ENCODE results near the gene INO80.

INO80 gene

DNA sequence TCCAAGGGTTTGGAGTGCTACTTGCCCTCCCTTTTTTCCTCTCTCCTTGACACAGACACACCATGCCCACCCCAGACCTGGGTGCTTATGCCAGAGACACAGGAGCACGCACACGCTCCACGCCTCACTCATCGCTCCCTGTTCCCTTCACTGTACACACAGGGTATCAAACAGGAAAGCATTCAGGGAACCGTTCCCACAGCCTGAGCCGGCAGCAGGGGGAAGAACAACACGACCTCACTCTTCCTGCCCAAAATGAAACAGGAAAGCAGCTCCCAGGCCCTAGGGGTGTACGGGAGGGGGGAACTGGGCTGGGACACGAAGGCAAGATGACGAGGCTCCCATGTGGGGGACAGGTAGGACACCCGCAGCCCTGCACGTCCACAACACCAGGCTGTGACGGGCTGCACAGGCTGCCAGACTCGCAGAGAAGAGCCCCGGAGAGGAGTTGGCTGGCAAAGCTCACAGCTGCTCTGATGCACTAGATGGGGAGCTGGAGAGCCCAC, 175.7 kb downstream of the INO80 start:
- H3K27ac ChIP-seq = peak overlapping the region in 19 of 21 experiments; percentile 0 to 94 (median 83)
- no peak overlapping the region for H3K4me3 ChIP-seq

DNA sequence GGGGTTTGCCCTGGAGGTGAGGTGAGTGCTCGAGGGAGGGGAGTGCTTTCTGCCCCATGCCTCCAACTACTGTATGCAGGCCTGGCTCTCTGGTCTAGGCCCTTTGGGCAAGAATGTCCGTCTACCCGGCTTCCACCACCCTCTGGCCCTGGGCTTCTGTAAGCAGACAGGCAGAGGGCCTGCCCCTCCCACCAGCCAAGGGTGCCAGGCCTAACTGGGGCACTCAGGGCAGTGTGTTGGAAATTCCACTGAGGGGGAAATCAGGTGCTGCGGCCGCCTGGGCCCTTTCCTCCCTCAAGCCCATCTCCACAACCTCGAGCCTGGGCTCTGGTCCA, 177.6 kb downstream of the INO80 start:
- Histone ChIP-seq H3K4me3 (no peak overlapping the region), H3K27ac (no peak overlapping the region)

DNA sequence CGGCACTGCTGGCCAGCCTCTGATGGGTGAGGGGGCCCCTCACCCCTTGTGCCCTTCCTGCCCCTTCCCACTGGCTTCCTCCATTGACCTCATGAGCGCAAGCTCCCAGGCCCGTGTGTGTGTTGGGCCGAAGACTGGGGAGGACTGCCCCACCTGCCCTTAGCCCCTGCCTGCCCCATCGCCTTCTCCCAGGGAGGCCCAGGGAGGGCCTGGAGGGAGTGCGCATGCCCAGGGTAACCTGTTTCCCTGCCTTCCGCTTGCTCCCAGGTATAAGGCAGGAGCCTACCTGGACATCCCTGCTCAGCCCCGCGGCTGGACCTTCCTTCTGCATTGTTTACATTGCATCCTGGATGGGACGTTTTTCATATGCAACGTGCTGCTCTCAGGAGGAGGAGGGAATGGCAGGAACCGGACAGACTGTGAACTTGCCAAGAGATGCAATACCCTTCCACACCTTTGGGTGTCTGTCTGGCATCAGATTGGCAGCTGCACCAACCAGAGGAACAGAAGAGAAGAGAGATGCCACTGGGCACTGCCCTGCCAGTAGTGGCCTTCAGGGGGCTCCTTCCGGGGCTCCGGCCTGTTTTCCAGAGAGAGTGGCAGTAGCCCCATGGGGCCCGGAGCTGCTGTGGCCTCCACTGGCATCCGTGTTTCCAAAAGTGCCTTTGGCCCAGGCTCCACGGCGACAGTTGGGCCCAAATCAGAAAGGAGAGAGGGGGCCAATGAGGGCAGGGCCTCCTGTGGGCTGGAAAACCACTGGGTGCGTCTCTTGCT, 178.1 kb downstream of the INO80 start:
- H3K4me3 ChIP-seq = no peak overlapping the region
- no peak overlapping the region for H3K27ac ChIP-seq

DNA sequence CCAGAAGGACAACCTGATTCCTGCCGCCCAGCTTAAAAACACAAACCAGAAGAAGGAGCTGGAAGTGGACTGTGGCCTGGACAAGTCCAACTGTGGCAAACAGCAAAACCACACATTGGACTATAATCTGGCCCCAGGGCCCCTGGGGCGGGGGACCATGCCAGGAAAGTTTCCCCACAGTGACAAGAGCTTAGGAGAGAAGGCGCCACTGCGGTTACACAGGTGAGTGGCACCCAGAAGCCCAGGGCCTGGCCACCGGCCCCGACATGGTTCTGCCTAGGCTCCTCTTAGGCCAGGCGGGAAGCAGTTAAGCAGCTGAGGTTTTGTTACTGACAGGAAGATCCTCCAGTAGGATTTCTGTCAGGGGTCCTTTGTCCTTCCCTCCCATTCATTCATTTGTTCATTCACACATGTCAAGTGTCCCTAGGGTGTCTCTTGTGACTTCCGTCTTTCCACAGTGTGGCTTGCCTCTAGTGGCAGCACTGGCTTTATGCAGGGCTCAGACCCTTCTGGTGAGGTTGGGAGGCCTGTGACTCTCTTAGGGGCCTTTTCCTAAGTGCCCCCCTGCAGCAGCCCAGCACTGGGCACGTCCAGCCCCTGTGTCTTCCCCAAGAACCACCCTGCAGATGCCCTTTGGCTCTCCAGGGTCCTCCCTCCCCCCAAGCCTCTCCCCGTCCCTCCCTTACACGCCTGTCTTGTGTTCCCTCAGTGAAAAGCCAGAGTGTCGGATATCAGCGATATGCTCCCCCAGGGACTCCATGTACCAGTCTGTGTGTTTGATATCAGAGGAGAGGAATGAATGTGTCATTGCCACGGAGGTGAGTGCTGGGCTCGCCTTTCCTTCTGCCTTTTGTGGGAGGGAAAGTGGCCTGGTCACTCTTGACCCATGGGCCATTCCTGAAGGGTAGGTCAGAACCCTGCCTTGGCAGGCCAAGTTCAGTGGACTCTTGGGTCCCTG, 179.1 kb downstream of the INO80 start:
- Histone ChIP-seq H3K27ac (no peak overlapping the region), H3K4me3 (no peak overlapping the region)

DNA sequence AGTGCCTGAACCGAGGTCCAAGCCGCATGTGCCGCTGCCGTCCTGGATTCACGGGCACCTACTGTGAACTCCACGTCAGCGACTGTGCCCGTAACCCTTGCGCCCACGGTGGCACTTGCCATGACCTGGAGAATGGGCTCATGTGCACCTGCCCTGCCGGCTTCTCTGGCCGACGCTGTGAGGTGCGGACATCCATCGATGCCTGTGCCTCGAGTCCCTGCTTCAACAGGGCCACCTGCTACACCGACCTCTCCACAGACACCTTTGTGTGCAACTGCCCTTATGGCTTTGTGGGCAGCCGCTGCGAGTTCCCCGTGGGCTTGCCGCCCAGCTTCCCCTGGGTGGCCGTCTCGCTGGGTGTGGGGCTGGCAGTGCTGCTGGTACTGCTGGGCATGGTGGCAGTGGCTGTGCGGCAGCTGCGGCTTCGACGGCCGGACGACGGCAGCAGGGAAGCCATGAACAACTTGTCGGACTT, 179.8 kb downstream of the INO80 start:
- no peak overlapping the region for H3K27ac ChIP-seq

DNA sequence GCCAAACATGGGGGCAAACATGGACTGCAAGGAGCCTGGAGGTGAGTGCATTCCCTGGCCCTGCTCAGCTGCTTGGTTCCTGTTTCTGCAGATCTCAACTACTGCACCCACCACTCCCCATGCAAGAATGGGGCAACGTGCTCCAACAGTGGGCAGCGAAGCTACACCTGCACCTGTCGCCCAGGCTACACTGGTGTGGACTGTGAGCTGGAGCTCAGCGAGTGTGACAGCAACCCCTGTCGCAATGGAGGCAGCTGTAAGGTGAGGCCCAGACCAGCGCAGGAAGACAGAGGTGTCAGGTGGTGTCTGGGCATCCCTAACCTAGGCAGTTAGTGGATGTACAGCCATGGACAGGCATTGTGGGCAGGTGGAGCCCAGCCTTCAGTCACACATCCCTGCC, 181.6 kb downstream of the INO80 start:
- Histone ChIP-seq H3K4me3 (no peak overlapping the region), H3K27ac (no peak overlapping the region)

More for the DNA sequence above, 179.8 kb downstream of the INO80 start:
- no peak overlapping the region for H3K4me3 ChIP-seq

DNA sequence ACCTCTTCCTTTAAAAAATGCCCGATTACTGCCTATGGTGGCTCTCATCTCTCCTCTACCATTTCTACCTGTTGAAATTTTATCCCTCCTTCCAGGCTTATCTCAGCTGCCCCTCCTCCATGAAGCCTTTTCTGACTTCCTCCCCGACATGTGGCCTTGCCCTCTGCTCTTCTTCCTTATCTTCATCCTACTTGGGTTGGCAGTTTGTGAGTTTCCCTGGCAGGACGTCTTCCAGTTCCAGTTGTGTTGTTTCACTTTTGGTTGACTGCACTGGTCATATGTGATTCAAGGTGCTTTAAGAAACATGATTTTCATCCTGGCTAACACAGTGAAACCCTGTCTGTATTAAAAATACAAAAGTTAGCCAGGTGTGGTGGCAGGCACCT, 182.6 kb downstream of the INO80 start:
- H3K4me3 ChIP-seq = no peak overlapping the region
- no peak overlapping the region for H3K27ac ChIP-seq

DNA sequence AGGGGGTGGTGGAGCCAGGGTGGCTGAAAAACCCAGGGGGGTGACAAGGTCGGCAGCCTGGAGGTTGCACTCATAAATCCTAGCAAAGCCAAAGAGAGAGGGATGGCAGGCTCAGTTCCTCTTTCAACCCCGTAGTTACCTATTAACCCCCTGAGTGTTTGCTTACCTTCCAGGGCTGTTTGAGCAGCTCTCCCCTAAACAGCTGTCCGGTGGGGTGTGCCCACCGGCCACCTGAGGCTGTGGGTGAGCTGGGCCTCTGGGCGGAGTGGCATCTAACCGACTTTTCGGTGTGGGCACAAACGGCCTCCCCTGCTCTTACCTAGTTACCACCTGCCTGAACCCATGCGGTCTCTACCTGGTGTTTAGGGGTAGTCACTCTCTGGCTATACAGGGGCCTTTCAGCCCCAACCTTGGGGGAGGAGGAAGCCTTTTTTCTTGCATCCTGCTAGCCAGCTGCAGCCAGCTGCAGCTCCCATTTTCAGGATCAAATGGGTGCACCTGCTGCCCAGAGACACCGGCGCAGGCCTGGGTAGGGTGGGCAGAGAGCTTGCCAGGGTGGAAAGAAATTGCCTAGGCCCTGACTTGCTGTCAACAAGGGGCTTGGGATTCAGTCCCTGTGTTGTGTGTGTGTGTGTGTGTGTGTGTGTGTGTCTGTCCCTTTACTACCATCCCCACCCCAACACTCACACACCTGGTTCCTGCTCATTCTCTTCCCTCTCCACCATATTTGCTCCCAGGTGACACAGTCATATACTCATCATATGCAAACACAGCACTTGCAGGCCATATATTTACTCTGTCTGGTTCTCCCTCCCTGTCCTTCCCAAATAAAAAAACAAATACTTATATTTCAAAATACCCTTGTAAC, 183.2 kb downstream of the INO80 start:
- Histone ChIP-seq H3K4me3 (no peak overlapping the region), H3K27ac (no peak overlapping the region)

DNA sequence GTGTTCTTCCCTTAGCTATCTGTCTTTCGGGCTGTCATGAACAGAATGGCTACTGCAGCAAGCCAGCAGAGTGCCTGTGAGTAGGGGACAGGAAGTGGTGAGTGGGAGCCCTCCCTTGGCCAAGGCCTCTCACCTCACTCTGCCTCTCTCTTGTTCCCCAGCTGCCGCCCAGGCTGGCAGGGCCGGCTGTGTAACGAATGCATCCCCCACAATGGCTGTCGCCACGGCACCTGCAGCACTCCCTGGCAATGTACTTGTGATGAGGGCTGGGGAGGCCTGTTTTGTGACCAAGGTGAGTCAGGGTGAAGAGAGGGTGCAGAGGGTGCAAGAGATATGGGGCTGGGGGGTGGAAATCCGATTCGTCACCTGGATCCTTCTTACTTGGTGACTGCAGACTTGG, 183.9 kb downstream of the INO80 start:
- peak overlapping the region in 2 of 7 experiments; percentile 1 to 38 for H3K4me3 ChIP-seq
- no peak overlapping the region for H3K27ac ChIP-seq

DNA sequence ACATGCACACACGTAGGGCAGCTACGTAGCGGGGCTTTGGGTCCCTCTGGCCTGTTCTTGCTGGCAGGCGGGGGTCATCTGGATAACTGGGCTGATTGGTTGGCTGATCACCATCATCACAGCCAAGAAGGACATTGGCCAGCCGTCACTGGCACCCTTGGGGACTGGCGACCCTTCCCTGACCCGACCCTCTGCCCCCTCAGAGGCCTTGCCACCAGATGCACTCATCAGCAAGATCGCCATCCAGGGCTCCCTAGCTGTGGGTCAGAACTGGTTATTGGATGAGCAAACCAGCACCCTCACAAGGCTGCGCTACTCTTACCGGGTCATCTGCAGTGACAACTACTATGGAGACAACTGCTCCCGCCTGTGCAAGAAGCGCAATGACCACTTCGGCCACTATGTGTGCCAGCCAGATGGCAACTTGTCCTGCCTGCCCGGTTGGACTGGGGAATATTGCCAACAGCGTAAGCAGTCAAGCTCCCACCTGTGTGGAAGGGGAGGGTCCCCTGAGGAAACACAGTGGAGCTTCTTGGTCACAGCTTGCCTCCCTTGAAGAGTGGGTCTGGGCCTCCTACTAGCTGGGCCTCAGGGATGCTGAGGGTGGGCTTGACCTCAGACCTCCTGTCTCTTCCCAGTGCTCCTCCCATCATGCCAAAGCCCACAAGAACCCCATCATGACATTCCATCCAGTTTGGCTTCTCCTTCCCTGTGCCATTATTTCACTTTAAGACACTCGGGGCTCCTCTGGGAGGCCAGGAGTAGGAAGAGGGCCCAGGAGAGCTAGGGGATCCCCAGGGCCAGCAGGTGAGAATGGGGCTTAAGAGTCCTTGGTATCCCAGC, 184.6 kb downstream of the INO80 start:
- H3K4me3 ChIP-seq = peak overlapping the region in 6 of 7 experiments; percentile 10 to 47 (median 37)
- peak overlapping the region in 4 of 21 experiments; percentile 7 to 68 (median 18) for H3K27ac ChIP-seq

DNA sequence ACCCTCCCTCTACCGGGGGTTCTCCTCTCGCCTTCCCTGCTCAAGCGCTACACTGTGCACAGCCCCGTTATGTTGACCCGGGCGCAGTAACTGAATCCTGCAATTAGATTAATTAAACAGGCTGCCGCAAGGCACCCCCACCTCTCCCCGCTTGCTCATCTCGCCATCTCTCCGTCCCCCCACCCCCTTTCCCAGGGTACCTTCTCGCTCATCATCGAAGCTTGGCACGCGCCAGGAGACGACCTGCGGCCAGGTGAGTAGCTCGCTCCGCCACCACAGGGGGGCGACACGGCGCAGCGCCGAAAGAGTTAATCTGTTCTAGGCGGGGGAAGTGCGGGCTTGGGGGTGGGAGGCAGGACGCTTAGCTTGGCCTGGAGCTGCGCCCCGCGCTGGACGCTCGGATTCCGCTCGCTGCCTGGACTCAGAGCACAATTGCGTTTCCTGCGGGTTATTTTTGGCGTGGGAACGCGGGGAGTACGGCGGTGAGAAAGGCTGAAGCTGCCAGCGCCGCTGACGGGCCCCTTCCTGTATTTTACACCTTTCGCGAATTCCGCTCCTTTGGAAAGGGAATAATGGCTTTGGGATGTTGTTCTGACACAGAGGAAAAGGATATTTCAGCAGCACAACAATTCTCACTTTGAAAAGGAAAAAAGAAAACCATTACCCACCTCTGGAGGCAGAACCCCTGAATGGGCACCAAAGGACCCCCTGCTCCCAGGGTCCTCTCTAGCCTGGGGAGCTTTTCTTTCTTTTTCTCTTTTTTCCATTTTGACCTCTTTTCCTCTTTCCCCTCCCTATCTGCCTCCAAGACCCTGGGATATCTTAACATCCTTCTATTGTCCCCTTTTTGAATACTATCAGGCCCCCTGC, 185.4 kb downstream of the INO80 start:
- Histone ChIP-seq H3K27ac (peak overlapping the region in 8 of 21 experiments; percentile 4 to 68 (median 19)), H3K4me3 (peak overlapping the region; percentile 22 to 47 (median 38))

DNA sequence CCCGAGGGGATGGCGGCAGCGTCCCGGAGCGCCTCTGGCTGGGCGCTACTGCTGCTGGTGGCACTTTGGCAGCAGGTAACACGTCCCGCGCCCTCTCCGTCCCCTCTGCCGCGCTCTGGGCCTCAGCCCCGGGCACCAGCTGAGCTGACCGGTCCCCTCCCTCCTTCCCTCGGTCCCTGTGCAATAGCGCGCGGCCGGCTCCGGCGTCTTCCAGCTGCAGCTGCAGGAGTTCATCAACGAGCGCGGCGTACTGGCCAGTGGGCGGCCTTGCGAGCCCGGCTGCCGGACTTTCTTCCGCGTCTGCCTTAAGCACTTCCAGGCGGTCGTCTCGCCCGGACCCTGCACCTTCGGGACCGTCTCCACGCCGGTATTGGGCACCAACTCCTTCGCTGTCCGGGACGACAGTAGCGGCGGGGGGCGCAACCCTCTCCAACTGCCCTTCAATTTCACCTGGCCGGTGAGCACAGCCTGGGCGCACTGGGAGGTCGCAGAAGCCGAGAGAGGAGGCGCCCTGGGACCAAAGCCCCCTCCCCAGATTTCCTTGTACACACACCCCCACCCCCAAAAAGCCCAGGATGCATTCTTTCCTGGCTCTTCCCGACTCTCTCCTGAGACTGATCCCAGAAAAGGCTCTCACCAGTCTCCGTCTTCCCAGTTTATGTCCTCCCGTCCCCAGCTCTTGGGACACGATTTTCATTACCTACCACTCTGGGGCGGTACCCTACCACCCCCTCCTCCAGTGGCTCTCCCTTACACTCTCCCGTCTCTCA, 186.2 kb downstream of the INO80 start:
- peak overlapping the region in 10 of 21 experiments; percentile 2 to 68 (median 23) for H3K27ac ChIP-seq
- peak overlapping the region; percentile 22 to 47 (median 38) for H3K4me3 ChIP-seq

All from skin epidermis (tissue), 12 donors.